ENCODE results near the gene FCSK. TPM values are rescaled to one million over a fixed set of nuclear protein-coding genes. Genes with fewer than 3 reads are reported as not detected.

FCSK gene
- total and polyA plus RNA-seq, 2 of the 13 experiments (the other 11 are each of a cell fraction or from before 2014, with no cell fraction given) = 9.1 to 19.2 TPM

DNA sequence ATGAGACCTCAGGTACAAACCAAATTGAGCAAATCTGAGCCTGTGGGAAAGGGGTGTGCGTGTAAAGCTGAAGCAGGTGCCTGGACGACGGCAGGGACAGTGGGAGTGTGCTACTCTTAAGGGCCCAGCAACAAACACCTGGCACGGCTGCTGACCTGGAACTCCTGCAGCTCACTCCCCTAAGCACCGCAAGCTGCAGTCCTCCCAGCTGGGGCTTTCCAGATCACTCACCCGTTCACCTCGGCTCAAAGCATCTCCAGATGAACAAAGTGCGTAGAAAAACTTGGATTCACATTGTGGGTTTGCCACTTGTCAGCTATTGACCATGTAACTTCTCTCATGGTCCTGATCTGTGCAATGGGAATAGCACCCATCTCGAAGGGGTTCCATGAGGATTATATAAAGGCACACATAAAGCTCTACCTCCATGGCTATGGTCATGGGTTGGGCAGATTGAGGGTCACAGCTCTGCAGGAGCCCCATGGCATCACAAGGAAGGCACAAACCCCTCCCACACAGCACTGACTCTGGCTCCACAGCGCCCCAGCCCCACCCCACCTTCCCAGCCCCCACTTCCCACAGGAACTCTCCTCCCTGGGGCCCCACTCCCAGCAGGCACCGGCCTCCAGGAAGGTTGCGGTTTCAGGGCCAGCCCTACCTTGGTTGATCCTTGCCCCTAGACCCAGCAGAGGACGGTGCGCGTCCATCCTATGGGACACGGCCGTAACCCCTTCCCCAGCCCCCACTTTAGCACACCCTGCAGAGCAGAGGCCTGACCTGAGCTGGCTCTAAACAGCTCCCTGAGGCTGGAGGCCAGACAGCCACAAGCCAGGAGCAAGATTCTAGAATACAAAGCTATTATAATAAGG lies 37.4 kb upstream of the FCSK start (continued):
- TF ChIP-seq, protein P1, sequence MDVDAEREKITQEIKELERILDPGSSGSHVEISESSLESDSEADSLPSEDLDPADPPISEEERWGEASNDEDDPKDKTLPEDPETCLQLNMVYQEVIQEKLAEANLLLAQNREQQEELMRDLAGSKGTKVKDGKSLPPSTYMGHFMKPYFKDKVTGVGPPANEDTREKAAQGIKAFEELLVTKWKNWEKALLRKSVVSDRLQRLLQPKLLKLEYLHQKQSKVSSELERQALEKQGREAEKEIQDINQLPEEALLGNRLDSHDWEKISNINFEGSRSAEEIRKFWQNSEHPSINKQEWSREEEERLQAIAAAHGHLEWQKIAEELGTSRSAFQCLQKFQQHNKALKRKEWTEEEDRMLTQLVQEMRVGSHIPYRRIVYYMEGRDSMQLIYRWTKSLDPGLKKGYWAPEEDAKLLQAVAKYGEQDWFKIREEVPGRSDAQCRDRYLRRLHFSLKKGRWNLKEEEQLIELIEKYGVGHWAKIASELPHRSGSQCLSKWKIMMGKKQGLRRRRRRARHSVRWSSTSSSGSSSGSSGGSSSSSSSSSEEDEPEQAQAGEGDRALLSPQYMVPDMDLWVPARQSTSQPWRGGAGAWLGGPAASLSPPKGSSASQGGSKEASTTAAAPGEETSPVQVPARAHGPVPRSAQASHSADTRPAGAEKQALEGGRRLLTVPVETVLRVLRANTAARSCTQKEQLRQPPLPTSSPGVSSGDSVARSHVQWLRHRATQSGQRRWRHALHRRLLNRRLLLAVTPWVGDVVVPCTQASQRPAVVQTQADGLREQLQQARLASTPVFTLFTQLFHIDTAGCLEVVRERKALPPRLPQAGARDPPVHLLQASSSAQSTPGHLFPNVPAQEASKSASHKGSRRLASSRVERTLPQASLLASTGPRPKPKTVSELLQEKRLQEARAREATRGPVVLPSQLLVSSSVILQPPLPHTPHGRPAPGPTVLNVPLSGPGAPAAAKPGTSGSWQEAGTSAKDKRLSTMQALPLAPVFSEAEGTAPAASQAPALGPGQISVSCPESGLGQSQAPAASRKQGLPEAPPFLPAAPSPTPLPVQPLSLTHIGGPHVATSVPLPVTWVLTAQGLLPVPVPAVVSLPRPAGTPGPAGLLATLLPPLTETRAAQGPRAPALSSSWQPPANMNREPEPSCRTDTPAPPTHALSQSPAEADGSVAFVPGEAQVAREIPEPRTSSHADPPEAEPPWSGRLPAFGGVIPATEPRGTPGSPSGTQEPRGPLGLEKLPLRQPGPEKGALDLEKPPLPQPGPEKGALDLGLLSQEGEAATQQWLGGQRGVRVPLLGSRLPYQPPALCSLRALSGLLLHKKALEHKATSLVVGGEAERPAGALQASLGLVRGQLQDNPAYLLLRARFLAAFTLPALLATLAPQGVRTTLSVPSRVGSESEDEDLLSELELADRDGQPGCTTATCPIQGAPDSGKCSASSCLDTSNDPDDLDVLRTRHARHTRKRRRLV (CRISPR knock-in tag; IDR thresholded peaks at IDR 0.05) = no peak
- TF ChIP-seq, protein P2, sequence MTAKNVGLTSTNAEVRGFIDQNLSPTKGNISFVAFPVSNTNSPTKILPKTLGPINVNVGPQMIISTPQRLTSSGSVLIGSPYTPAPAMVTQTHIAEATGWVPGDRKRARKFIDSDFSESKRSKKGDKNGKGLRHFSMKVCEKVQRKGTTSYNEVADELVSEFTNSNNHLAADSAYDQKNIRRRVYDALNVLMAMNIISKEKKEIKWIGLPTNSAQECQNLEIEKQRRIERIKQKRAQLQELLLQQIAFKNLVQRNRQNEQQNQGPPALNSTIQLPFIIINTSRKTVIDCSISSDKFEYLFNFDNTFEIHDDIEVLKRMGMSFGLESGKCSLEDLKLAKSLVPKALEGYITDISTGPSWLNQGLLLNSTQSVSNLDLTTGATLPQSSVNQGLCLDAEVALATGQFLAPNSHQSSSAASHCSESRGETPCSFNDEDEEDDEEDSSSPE (CRISPR knock-in tag; IDR thresholded peaks at IDR 0.05) = no peak
- TF ChIP-seq, protein P3, sequence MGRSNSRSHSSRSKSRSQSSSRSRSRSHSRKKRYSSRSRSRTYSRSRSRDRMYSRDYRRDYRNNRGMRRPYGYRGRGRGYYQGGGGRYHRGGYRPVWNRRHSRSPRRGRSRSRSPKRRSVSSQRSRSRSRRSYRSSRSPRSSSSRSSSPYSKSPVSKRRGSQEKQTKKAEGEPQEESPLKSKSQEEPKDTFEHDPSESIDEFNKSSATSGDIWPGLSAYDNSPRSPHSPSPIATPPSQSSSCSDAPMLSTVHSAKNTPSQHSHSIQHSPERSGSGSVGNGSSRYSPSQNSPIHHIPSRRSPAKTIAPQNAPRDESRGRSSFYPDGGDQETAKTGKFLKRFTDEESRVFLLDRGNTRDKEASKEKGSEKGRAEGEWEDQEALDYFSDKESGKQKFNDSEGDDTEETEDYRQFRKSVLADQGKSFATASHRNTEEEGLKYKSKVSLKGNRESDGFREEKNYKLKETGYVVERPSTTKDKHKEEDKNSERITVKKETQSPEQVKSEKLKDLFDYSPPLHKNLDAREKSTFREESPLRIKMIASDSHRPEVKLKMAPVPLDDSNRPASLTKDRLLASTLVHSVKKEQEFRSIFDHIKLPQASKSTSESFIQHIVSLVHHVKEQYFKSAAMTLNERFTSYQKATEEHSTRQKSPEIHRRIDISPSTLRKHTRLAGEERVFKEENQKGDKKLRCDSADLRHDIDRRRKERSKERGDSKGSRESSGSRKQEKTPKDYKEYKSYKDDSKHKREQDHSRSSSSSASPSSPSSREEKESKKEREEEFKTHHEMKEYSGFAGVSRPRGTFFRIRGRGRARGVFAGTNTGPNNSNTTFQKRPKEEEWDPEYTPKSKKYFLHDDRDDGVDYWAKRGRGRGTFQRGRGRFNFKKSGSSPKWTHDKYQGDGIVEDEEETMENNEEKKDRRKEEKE (IDR thresholded peaks at IDR 0.05) = no peak
- TF ChIP-seq ZNF670 (CRISPR knock-in tag; IDR thresholded peaks at IDR 0.05; ENCODE audit: borderline replicate concordance) (no peak), SALL1 (CRISPR knock-in tag; IDR thresholded peaks at IDR 0.05) (no peak), CBX5 (CRISPR knock-in tag; IDR thresholded peaks at IDR 0.05; ENCODE audit: borderline replicate concordance) (no peak), CBX1 (IDR thresholded peaks at IDR 0.05; ENCODE audit: low read depth) (no peak), GZF1 (CRISPR knock-in tag; IDR thresholded peaks at IDR 0.05) (no peak), ATF7-NPFF (CRISPR knock-in tag; IDR thresholded peaks at IDR 0.05; ENCODE audit: low read depth) (peak; percentile 63; the same call in 1 of the 2 replicates), BRD4 (CRISPR knock-in tag; IDR thresholded peaks at IDR 0.05) (no peak), ZNF788 (CRISPR knock-in tag; IDR thresholded peaks at IDR 0.05; ENCODE audit: borderline replicate concordance) (no peak; the same call in 1 of the 2 replicates), ZNF672 (CRISPR knock-in tag; IDR thresholded peaks at IDR 0.05) (no peak)
- TF ChIP-seq, protein P4, sequence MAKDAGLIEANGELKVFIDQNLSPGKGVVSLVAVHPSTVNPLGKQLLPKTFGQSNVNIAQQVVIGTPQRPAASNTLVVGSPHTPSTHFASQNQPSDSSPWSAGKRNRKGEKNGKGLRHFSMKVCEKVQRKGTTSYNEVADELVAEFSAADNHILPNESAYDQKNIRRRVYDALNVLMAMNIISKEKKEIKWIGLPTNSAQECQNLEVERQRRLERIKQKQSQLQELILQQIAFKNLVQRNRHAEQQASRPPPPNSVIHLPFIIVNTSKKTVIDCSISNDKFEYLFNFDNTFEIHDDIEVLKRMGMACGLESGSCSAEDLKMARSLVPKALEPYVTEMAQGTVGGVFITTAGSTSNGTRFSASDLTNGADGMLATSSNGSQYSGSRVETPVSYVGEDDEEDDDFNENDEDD (CRISPR knock-in tag; IDR thresholded peaks at IDR 0.05; ENCODE audit: borderline replicate concordance) = no peak
- TF ChIP-seq, protein P5, sequence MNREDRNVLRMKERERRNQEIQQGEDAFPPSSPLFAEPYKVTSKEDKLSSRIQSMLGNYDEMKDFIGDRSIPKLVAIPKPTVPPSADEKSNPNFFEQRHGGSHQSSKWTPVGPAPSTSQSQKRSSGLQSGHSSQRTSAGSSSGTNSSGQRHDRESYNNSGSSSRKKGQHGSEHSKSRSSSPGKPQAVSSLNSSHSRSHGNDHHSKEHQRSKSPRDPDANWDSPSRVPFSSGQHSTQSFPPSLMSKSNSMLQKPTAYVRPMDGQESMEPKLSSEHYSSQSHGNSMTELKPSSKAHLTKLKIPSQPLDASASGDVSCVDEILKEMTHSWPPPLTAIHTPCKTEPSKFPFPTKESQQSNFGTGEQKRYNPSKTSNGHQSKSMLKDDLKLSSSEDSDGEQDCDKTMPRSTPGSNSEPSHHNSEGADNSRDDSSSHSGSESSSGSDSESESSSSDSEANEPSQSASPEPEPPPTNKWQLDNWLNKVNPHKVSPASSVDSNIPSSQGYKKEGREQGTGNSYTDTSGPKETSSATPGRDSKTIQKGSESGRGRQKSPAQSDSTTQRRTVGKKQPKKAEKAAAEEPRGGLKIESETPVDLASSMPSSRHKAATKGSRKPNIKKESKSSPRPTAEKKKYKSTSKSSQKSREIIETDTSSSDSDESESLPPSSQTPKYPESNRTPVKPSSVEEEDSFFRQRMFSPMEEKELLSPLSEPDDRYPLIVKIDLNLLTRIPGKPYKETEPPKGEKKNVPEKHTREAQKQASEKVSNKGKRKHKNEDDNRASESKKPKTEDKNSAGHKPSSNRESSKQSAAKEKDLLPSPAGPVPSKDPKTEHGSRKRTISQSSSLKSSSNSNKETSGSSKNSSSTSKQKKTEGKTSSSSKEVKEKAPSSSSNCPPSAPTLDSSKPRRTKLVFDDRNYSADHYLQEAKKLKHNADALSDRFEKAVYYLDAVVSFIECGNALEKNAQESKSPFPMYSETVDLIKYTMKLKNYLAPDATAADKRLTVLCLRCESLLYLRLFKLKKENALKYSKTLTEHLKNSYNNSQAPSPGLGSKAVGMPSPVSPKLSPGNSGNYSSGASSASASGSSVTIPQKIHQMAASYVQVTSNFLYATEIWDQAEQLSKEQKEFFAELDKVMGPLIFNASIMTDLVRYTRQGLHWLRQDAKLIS (CRISPR knock-in tag; IDR thresholded peaks at IDR 0.05) = no peak

All from HepG2 (cell line).